SK-N-SH (cell line): ENCODE results near the gene ACSF3. TPM values are rescaled to one million over a fixed set of nuclear protein-coding genes. Genes with fewer than 3 reads are reported as not detected.

Experiments used
- CTCF ChIA-PET: fragments of 300-600, 350-600 bp; formaldehyde crosslinking; extraction: SDS; loops from one replicate; lab custom pipeline; 2021; lab: Yijun Ruan, JAX
- POLR2A ChIA-PET: fragments of 350-600 bp; sonication (Branson Sonifier 250); formaldehyde crosslinking; extraction: SDS; loops from one replicate; lab custom pipeline; 2020; ENCODE audit warnings: antibody characterized with exemption, inconsistent platforms; lab: Yijun Ruan, JAX
- DNase-seq: peaks from one replicate; pipeline ENCODE4 v3.0.0; 2012
- H2AFZ ChIP-seq: fragments of 200-600 bp; sonication (generic); 2 replicates; pipeline ENCODE4 v1.8.1; 2016; ENCODE audit warnings: antibody characterized with exemption, mild to moderate bottlenecking, low read depth
- H3F3A ChIP-seq: fragments of 200-600 bp; sonication (generic); replicated peaks from 2 replicates; pipeline ENCODE3; 2016; ENCODE audit warnings: antibody characterized with exemption, mild to moderate bottlenecking; ENCODE audit not compliant: insufficient read depth
- H3K27ac ChIP-seq, 2 experiments: fragments of 200-500 bp in 1 of 2; fragments of 200-600 bp in 1 of 2; sonication (Bioruptor generic) in 1 of 2; sonication (generic), shearing (Covaris generic) in 1 of 2; 2 replicates each; pipeline versions ENCODE4 v1.5.1 to v1.6.1; 2014 to 2016; ENCODE audit warnings: low read depth in 2 of 2, inconsistent platforms in 1 of 2, low read length in 1 of 2, mild to moderate bottlenecking in 1 of 2, mixed read lengths in 1 of 2
- H3K27me3 ChIP-seq: fragments of 200-600 bp; sonication (generic), shearing (Covaris generic); 2 replicates; pipeline ENCODE4 v1.6.1; 2016; ENCODE audit warnings: mixed run types; ENCODE audit not compliant: insufficient read depth
- H3K36me3 ChIP-seq, 2 experiments: fragments of 200-500 bp in 1 of 2; fragments of 200-600 bp in 1 of 2; sonication (Bioruptor generic) in 1 of 2; sonication (generic) in 1 of 2; replicated peaks in 1 of 2; 2 replicates each; pipeline versions ENCODE3 to v1.5.1; 2014 to 2016; ENCODE audit warnings: low read length in 1 of 2, mild to moderate bottlenecking in 1 of 2; ENCODE audit not compliant: insufficient read depth in 2 of 2, control insufficient read depth in 1 of 2
- H3K4me1 ChIP-seq, 2 experiments: fragments of 200-500 bp in 1 of 2; fragments of 200-600 bp in 1 of 2; sonication (Bioruptor generic) in 1 of 2; sonication (generic), shearing (Covaris generic) in 1 of 2; 2 replicates each; pipeline versions ENCODE4 v1.5.1 to v1.6.1; 2014 to 2016; ENCODE audit warnings: low read depth in 1 of 2, low read length in 1 of 2, mixed run types in 1 of 2; ENCODE audit not compliant: insufficient read depth in 2 of 2, control insufficient read depth in 1 of 2
- H3K4me2 ChIP-seq: fragments of 200-600 bp; sonication (generic), shearing (Covaris generic); 2 replicates; pipeline ENCODE4 v1.6.1; 2017; ENCODE audit warnings: mixed run types
- H3K4me3 ChIP-seq, 2 experiments: fragments of 200-500 bp in 1 of 2; fragments of 200-600 bp in 1 of 2; sonication (Bioruptor generic) in 1 of 2; sonication (generic), shearing (Covaris generic) in 1 of 2; 2 replicates each; pipeline versions ENCODE4 v1.5.1 to v1.8.1; 2014 to 2016; ENCODE audit warnings: low read depth in 2 of 2, inconsistent platforms in 1 of 2, low read length in 1 of 2, mild to moderate bottlenecking in 1 of 2, mixed read lengths in 1 of 2, moderate library complexity in 1 of 2
- H3K79me2 ChIP-seq: fragments of 200-600 bp; sonication (generic); 2 replicates; pipeline ENCODE4 v1.8.1; 2017; ENCODE audit warnings: mild to moderate bottlenecking; ENCODE audit not compliant: insufficient read depth
- H3K9ac ChIP-seq: fragments of 200-600 bp; sonication (generic); 2 replicates; pipeline ENCODE4 v1.6.1; 2017; ENCODE audit warnings: mixed run types
- H3K9me2 ChIP-seq: fragments of 200-600 bp; sonication (generic); 2 replicates; pipeline ENCODE4 v1.6.1; 2017; ENCODE audit warnings: mixed run types
- H3K9me3 ChIP-seq: fragments of 200-600 bp; sonication (generic); 2 replicates; pipeline ENCODE4 v1.6.1; 2017; ENCODE audit warnings: mixed run types, mild to moderate bottlenecking, moderate library complexity
- H4K20me1 ChIP-seq: fragments of 200-600 bp; sonication (generic); 2 replicates; pipeline ENCODE4 v1.6.1; 2017; ENCODE audit warnings: mild to moderate bottlenecking, mixed run types; ENCODE audit not compliant: insufficient read depth
- CHD2 ChIP-seq: fragments of 150-350 bp; IDR thresholded peaks from 2 replicates; pipeline ENCODE4 v1.6.1; 2018; ENCODE audit warnings: low read length; ENCODE audit not compliant: partially characterized antibody
- EP300 ChIP-seq, 2 experiments: IDR thresholded peaks; 2 replicates each; pipeline versions ENCODE4 v1.4.0 to v1.6.1; 2012; ENCODE audit warnings: borderline replicate concordance in 1 of 2, low read depth in 1 of 2, low read length in 1 of 2
- FOSL2 ChIP-seq: IDR thresholded peaks from 2 replicates; pipeline ENCODE4 v1.4.0; 2012; ENCODE audit warnings: low read depth, mild to moderate bottlenecking, moderate library complexity, borderline replicate concordance
- FOXJ3 ChIP-seq: sonication (generic); formaldehyde crosslinking; IDR thresholded peaks from 2 replicates; pipeline ENCODE4 v1.5.1; 2020; ENCODE audit warnings: mild to moderate bottlenecking, missing genetic modification reagents
- JUND ChIP-seq: IDR thresholded peaks from 2 replicates; pipeline ENCODE4 v1.4.0; 2012
- NRF1 ChIP-seq: IDR thresholded peaks from 2 replicates; pipeline ENCODE4 v1.6.1; 2012; ENCODE audit warnings: low read depth, mild to moderate bottlenecking, low read length
- POLR2AphosphoS5 ChIP-seq: IDR thresholded peaks from 2 replicates; pipeline ENCODE4 v1.6.1; 2012; ENCODE audit warnings: low read depth, low read length
- RXRA ChIP-seq: IDR thresholded peaks from 2 replicates; pipeline ENCODE4 v1.4.0; 2012; ENCODE audit warnings: low read depth, mild to moderate bottlenecking, borderline replicate concordance
- TAF1 ChIP-seq: IDR thresholded peaks from 2 replicates; pipeline ENCODE4 v1.6.1; 2012; ENCODE audit warnings: low read depth, mild to moderate bottlenecking, low read length, moderate library complexity, borderline replicate concordance
- TEAD4 ChIP-seq: IDR thresholded peaks from 2 replicates; pipeline ENCODE4 v1.4.0; 2012; ENCODE audit warnings: mild to moderate bottlenecking, borderline replicate concordance; ENCODE audit not compliant: insufficient read depth
- WGBS: methylation state at CpG from one replicate; pipeline ENCODE4 v1.1.6; 2017; ENCODE audit warnings: low lambda C conversion rate; 5-methylcytosine and 5-hydroxymethylcytosine counted together
- polyA plus RNA-seq, 3 experiments: library from polyadenylated mRNA; depleted of rRNA; stranded (reverse); fragments of >200 nt; gene quantifications; 2 replicates each; pipeline ENCODE4 v1.2.3, GENCODE V29; 2012
- TF ChIP-seq, protein P1 (sequence below): fragments of 200-600 bp; sonication (generic); IDR thresholded peaks from 2 replicates; pipeline ENCODE4 v1.6.1; 2017; ENCODE audit warnings: antibody characterized with exemption, mild to moderate bottlenecking, moderate library complexity
- TF ChIP-seq, protein P2 (sequence below): fragments of 150-350 bp; IDR thresholded peaks from 2 replicates; pipeline ENCODE4 v1.6.1; 2016; ENCODE audit warnings: mild to moderate bottlenecking, low read depth, low read length
- TF ChIP-seq, protein P3 (sequence below): fragments of 150-350 bp; IDR thresholded peaks from 2 replicates; pipeline ENCODE4 v1.6.1; 2017; ENCODE audit warnings: antibody characterized with exemption, low read length, low read depth, borderline replicate concordance
- TF ChIP-seq, protein P4 (sequence below): IDR thresholded peaks from 2 replicates; pipeline ENCODE4; 2012
- TF ChIP-seq, protein P5 (sequence below): IDR thresholded peaks from 2 replicates; pipeline ENCODE4 v1.4.0; 2012; ENCODE audit warnings: low read depth, borderline replicate concordance

Gene ACSF3
- polyA plus RNA-seq, 1 of the 3 experiments (the other 2 are of a cell fraction): 18.8 TPM

DNA sequence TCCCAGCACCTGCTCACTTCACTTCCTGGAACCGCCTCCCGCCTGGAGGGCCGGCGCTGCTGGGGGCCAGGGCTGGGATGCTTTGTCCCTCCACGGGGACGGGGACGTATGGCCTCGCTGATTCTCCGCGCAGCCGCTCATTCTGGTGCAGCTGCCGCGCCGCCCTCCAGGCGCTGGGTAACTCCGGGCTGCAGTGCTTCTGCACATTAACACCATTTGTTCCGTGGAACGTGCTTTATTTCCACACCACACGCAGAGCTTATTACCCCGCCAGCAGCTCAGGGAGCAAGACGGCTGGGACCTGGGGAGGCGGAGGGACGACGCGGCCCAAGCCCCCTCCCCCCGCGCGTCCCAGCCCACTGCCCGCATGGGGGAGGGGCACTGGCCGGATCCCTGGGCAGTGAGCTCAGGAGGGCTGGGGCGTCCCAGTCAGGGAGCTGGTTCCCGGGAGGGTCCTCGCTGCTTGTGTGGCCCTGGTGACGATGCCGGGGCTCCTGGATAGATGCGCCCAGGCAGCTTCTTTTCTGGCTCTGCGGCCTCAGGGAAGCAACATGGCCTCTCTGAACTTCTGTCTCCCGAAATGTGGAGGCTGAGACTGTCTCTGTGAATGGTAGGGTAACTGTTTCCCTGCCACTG lies 45.4 kb upstream of the ACSF3 start:
- 72% methylated on average over 13 of the region's 38 CpGs for WGBS
- Histone ChIP-seq H4K20me1 (no peaks in the 10 kb centered on the region), H3K36me3 (no peaks in the 10 kb centered on the region)

DNA sequence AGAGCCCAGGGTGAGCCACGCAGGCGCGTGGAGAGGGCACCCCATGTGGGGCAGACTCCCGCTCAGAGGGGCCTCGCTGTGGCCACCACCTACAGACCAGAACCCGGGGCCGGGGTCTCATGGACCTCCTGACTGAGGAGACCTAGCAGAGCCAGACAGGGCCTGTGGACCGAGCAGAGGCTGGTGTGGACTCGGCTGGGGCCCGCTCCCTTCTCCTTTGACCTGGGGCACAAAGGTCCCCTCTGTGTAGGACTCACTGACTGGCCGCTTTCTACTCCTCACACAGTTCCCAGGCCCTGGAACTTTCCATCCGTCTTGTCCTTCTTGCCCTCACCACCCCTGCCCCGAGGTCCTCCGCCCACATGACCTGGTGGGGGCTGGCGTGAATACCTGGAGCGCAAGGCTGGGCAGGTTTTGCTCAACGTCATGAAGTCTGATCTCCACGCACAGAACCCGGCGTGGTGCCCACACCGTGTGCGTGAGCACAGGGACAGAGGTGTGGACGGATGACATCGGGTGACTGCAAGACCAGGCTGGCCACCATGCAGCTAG lies 44.7 kb upstream of the ACSF3 start:
- Histone ChIP-seq H3K36me3 (no peaks in the 10 kb centered on the region), H3K27ac (no peak overlapping the region), H3K27me3 (peaks cover 18% of the 10 kb centered on the region; the same call in 1 of the 2 replicates), H3K9ac (no peak overlapping the region), H3K4me3 (no peak overlapping the region), H3F3A (no peaks in the 10 kb centered on the region), H3K9me3 (no peaks in the 10 kb centered on the region), H3K79me2 (no peaks in the 10 kb centered on the region), H4K20me1 (no peaks in the 10 kb centered on the region), H3K4me1 (peaks cover 0 to 47% of the 10 kb centered on the region in 2 experiments; a peak in 1 of 4 replicates), H3K4me2 (no peak overlapping the region), H3K9me2 (no peaks in the 10 kb centered on the region), H2AFZ (no peak overlapping the region)
- 82% methylated on average over 17 of the region's 24 CpGs for WGBS
- CTCF ChIA-PET: interaction anchor here (1.4 kb wide), 1 partner anchor 118 kb away, joined by 4 read pairs; no protein-coding TSS in a partner anchor
- TF ChIP-seq RXRA (no peak), TAF1 (no peak), EP300 (IDR thresholded peaks at IDR 0.05; ENCODE audit: borderline replicate concordance in 1 of 2, low read depth in 1 of 2, low read length in 1 of 2) (no peak)
- TF ChIP-seq, protein P1, sequence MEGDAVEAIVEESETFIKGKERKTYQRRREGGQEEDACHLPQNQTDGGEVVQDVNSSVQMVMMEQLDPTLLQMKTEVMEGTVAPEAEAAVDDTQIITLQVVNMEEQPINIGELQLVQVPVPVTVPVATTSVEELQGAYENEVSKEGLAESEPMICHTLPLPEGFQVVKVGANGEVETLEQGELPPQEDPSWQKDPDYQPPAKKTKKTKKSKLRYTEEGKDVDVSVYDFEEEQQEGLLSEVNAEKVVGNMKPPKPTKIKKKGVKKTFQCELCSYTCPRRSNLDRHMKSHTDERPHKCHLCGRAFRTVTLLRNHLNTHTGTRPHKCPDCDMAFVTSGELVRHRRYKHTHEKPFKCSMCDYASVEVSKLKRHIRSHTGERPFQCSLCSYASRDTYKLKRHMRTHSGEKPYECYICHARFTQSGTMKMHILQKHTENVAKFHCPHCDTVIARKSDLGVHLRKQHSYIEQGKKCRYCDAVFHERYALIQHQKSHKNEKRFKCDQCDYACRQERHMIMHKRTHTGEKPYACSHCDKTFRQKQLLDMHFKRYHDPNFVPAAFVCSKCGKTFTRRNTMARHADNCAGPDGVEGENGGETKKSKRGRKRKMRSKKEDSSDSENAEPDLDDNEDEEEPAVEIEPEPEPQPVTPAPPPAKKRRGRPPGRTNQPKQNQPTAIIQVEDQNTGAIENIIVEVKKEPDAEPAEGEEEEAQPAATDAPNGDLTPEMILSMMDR: no peak
- TF ChIP-seq, protein P2, sequence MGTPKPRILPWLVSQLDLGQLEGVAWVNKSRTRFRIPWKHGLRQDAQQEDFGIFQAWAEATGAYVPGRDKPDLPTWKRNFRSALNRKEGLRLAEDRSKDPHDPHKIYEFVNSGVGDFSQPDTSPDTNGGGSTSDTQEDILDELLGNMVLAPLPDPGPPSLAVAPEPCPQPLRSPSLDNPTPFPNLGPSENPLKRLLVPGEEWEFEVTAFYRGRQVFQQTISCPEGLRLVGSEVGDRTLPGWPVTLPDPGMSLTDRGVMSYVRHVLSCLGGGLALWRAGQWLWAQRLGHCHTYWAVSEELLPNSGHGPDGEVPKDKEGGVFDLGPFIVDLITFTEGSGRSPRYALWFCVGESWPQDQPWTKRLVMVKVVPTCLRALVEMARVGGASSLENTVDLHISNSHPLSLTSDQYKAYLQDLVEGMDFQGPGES: no peak
- POLR2A ChIA-PET: no interaction called here
- no peak for DNase-seq

More for the DNA sequence above, 45.4 kb upstream of the ACSF3 start:
- Histone ChIP-seq H2AFZ (no peak overlapping the region), H3K79me2 (no peaks in the 10 kb centered on the region), H3K4me1 (peaks cover 0 to 41% of the 10 kb centered on the region in 2 experiments; a peak in 1 of 4 replicates), H3K9me2 (no peaks in the 10 kb centered on the region), H3K27ac (no peak overlapping the region), H3K9ac (no peak overlapping the region), H3K4me2 (no peak overlapping the region), H3K4me3 (no peak overlapping the region), H3F3A (no peaks in the 10 kb centered on the region), H3K9me3 (no peaks in the 10 kb centered on the region), H3K27me3 (peaks cover 14% of the 10 kb centered on the region; the same call in 1 of the 2 replicates)
- POLR2A ChIA-PET: no interaction called here
- TF ChIP-seq POLR2AphosphoS5: no peak
- no peak for TF ChIP-seq RXRA
- no peak for TF ChIP-seq TEAD4
- TF ChIP-seq CHD2: no peak
- no peak for TF ChIP-seq FOXJ3 (CRISPR knock-in tag)
- no peak for TF ChIP-seq NRF1
- no peak for TF ChIP-seq JUND
- TF ChIP-seq, protein P3, sequence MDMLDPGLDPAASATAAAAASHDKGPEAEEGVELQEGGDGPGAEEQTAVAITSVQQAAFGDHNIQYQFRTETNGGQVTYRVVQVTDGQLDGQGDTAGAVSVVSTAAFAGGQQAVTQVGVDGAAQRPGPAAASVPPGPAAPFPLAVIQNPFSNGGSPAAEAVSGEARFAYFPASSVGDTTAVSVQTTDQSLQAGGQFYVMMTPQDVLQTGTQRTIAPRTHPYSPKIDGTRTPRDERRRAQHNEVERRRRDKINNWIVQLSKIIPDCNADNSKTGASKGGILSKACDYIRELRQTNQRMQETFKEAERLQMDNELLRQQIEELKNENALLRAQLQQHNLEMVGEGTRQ: no peak
- TF ChIP-seq FOSL2: no peak
- TF ChIP-seq, protein P4, sequence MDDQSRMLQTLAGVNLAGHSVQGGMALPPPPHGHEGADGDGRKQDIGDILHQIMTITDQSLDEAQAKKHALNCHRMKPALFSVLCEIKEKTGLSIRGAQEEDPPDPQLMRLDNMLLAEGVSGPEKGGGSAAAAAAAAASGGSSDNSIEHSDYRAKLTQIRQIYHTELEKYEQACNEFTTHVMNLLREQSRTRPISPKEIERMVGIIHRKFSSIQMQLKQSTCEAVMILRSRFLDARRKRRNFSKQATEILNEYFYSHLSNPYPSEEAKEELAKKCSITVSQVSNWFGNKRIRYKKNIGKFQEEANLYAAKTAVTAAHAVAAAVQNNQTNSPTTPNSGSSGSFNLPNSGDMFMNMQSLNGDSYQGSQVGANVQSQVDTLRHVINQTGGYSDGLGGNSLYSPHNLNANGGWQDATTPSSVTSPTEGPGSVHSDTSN: no peak
- TF ChIP-seq, protein P5, sequence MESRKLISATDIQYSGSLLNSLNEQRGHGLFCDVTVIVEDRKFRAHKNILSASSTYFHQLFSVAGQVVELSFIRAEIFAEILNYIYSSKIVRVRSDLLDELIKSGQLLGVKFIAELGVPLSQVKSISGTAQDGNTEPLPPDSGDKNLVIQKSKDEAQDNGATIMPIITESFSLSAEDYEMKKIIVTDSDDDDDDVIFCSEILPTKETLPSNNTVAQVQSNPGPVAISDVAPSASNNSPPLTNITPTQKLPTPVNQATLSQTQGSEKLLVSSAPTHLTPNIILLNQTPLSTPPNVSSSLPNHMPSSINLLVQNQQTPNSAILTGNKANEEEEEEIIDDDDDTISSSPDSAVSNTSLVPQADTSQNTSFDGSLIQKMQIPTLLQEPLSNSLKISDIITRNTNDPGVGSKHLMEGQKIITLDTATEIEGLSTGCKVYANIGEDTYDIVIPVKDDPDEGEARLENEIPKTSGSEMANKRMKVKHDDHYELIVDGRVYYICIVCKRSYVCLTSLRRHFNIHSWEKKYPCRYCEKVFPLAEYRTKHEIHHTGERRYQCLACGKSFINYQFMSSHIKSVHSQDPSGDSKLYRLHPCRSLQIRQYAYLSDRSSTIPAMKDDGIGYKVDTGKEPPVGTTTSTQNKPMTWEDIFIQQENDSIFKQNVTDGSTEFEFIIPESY: no peak
- no peak for TF ChIP-seq EP300 (IDR thresholded peaks at IDR 0.05; ENCODE audit: borderline replicate concordance in 1 of 2, low read depth in 1 of 2, low read length in 1 of 2)
- DNase-seq: no peak
- CTCF ChIA-PET: no interaction called here
